WTC11 (cell line): ENCODE measurements around the gene APLF. TPM values are rescaled to one million over a fixed set of nuclear protein-coding genes. Genes with fewer than 3 reads are reported as not detected.
A peak's percentile ranks its signal among the peaks of the same experiment; 100 is the strongest.

ENCODE experiments used
- ATAC-seq: fragments of 200-7000 bp; cut with Tn5 transposase; 2 replicates; pipeline ENCODE4 v1.10.0; 2021; ENCODE audit warnings: mild to moderate bottlenecking, moderate library complexity
- CTCF ChIA-PET: fragments of 300-600 bp; sonication (Branson Sonifier 250); formaldehyde crosslinking; loops from one replicate; lab custom pipeline; 2021; ENCODE audit warnings: antibody characterized with exemption; lab: Charles Lee
- POLR2A ChIA-PET: fragments of 350-600 bp; sonication (Branson Sonifier 250); formaldehyde crosslinking; loops from one replicate; lab custom pipeline; 2021; ENCODE audit warnings: antibody characterized with exemption; lab: Charles Lee
- DNase-seq: peaks from one replicate; pipeline ENCODE4 v3.0.0; 2021; ENCODE audit warnings: low spot score
- H3K27ac Mint-ChIP-seq: 2 replicates; pipeline ENCODE4 v1.8.0; 2021; ENCODE audit warnings: mixed read lengths
- H3K27me3 Mint-ChIP-seq: 2 replicates; pipeline ENCODE4 v1.8.0; 2021; ENCODE audit warnings: low read depth, mild to moderate bottlenecking, moderate library complexity, mixed read lengths
- H3K36me3 Mint-ChIP-seq: 2 replicates; pipeline ENCODE4 v1.8.0; 2021; ENCODE audit warnings: mixed read lengths
- H3K4me1 Mint-ChIP-seq: 2 replicates; pipeline ENCODE4 v1.8.0; 2022; ENCODE audit warnings: mixed read lengths
- H3K4me3 Mint-ChIP-seq: 2 replicates; pipeline ENCODE4 v1.8.0; 2021; ENCODE audit warnings: mild to moderate bottlenecking, moderate library complexity, mixed read lengths
- H3K9me3 Mint-ChIP-seq: 2 replicates; pipeline ENCODE4 v1.8.0; 2021; ENCODE audit warnings: mixed read lengths
- CBFB ChIP-seq: sonication (generic); formaldehyde crosslinking; IDR thresholded peaks from 2 replicates; pipeline ENCODE4 v1.8.1; 2022; ENCODE audit warnings: mild to moderate bottlenecking, low read depth, missing genetic modification reagents
- E2F5 ChIP-seq: sonication (generic); formaldehyde crosslinking; IDR thresholded peaks from 2 replicates; pipeline ENCODE4 v1.8.1; 2022; ENCODE audit warnings: mild to moderate bottlenecking, moderate library complexity, missing genetic modification reagents
- FOXK1 ChIP-seq: sonication (generic); formaldehyde crosslinking; IDR thresholded peaks from 2 replicates; pipeline ENCODE4 v1.8.0; 2022; ENCODE audit warnings: mild to moderate bottlenecking, moderate library complexity, missing genetic modification reagents
- FOXP1 ChIP-seq: sonication (generic); formaldehyde crosslinking; IDR thresholded peaks from 2 replicates; pipeline ENCODE4 v1.8.0; 2022; ENCODE audit warnings: missing genetic modification reagents, mild to moderate bottlenecking, moderate library complexity, borderline replicate concordance
- HMGXB4 ChIP-seq: sonication (generic); formaldehyde crosslinking; IDR thresholded peaks from 2 replicates; pipeline ENCODE4 v1.8.1; 2023; ENCODE audit warnings: mild to moderate bottlenecking, moderate library complexity, missing genetic modification reagents
- MYBL2 ChIP-seq: sonication (generic); formaldehyde crosslinking; IDR thresholded peaks from 2 replicates; pipeline ENCODE4 v1.8.1; 2023; ENCODE audit warnings: mild to moderate bottlenecking, moderate library complexity, missing genetic modification reagents
- NR2C2 ChIP-seq: sonication (generic); formaldehyde crosslinking; IDR thresholded peaks from 2 replicates; pipeline ENCODE4 v1.8.0; 2022; ENCODE audit warnings: mild to moderate bottlenecking, missing genetic modification reagents
- PREB ChIP-seq: sonication (generic); formaldehyde crosslinking; IDR thresholded peaks from 2 replicates; pipeline ENCODE4 v1.8.1; 2022; ENCODE audit warnings: mild to moderate bottlenecking, missing genetic modification reagents, moderate library complexity, borderline replicate concordance
- SP1 ChIP-seq: sonication (generic); formaldehyde crosslinking; conservative IDR thresholded peaks from 2 replicates; pipeline ENCODE4 v1.8.1; 2022; ENCODE audit warnings: missing genetic modification reagents
- TP53 ChIP-seq: sonication (generic); formaldehyde crosslinking; IDR thresholded peaks from 2 replicates; pipeline ENCODE4 v1.8.1; 2023; ENCODE audit warnings: mild to moderate bottlenecking, missing genetic modification reagents
- ZBTB21 ChIP-seq: sonication (generic); formaldehyde crosslinking; IDR thresholded peaks from 2 replicates; pipeline ENCODE4 v1.8.1; 2023; ENCODE audit warnings: mild to moderate bottlenecking, missing genetic modification reagents, borderline replicate concordance
- ZNF396 ChIP-seq: fragments of 250-450 bp; sonication (Bioruptor Pico); IDR thresholded peaks from 2 replicates; pipeline ENCODE4 v1.8.0; 2021; ENCODE audit warnings: mild to moderate bottlenecking, moderate library complexity, borderline replicate concordance
- ZNF532 ChIP-seq: fragments of 250-450 bp; sonication (Bioruptor Pico); IDR thresholded peaks from 2 replicates; pipeline ENCODE4 v1.9.0; 2021; ENCODE audit warnings: mild to moderate bottlenecking, borderline replicate concordance
- ZNF671 ChIP-seq: fragments of 250-450 bp; sonication (Bioruptor Pico); IDR thresholded peaks from 2 replicates; pipeline ENCODE4 v1.8.0; 2021; ENCODE audit warnings: mild to moderate bottlenecking
- total RNA-seq: library from RNA; stranded (reverse); gene quantifications from 3 replicates; pipeline ENCODE4 v1.2.3, GENCODE V29; 2021
- TF ChIP-seq, protein P1 (sequence below): sonication (generic); formaldehyde crosslinking; conservative IDR thresholded peaks from 2 replicates; pipeline ENCODE4 v1.8.1; 2022; ENCODE audit warnings: mild to moderate bottlenecking, missing genetic modification reagents

APLF gene
- total RNA-seq, 1 experiment from 2014 or later = 2.7 TPM

GRCh38 chr2:68466361-68466777 lies 1.0 kb upstream of the APLF start (continued):
- TF ChIP-seq PREB (CRISPR knock-in tag) (no peak), ZNF532 (CRISPR knock-in tag) (no peak), ZNF671 (no peak), E2F5 (CRISPR knock-in tag) (no peak), HMGXB4 (CRISPR knock-in tag) (no peak)
- TF ChIP-seq, protein P1, sequence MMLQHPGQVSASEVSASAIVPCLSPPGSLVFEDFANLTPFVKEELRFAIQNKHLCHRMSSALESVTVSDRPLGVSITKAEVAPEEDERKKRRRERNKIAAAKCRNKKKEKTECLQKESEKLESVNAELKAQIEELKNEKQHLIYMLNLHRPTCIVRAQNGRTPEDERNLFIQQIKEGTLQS = no peak

DNA sequence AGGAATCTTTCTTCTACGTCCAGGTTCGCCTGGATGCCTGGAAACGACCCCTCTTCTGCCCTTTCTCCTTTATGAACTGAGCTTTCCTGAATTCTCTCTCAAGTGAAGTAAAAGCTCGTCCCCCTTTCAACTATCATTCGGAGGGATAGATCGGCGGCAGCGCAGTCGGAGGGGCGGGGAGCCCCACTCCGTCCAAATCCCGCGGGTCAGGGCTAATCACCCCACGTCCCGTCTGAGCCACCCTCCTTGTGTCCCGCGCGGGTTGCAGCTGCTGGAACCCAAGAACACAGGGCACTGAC lies 658 bp upstream of the APLF start:
- Mint-ChIP-seq H3K36me3 (no peaks in the 10 kb centered on the region), H3K4me3 (peak overlapping the region; percentile 97), H3K4me1 (peaks cover 10% of the 10 kb centered on the region; the same call in 1 of the 2 replicates), H3K27me3 (no peaks in the 10 kb centered on the region), H3K9me3 (no peaks in the 10 kb centered on the region), H3K27ac (peak overlapping the region; percentile 77)
- ChIA-PET CTCF (interaction anchor here (0.6 to 2.6 kb wide), 15 partner anchors 16 to 970 kb away, joined by 3 to 27 read pairs (median 4); partner anchors contain the start of gene NFU1), POLR2A (interaction anchor here (0.9 to 1.1 kb wide), 3 partner anchors 10 to 178 kb away, joined by 3 to 4 read pairs (median 4); no protein-coding TSS in a partner anchor)
- TF ChIP-seq ZNF396 (CRISPR knock-in tag) (no peak), MYBL2 (CRISPR knock-in tag) (0 out of 2 replicates have a peak, but pooled peaks have one; percentile 3), FOXK1 (CRISPR knock-in tag) (0 out of 2 replicates have a peak, but pooled peaks have one; percentile 73)
- no peak for DNase-seq
- ATAC-seq = no peak

GRCh38 chr2:68468801-68469200 lies 1.4 kb downstream of the APLF start:
- Mint-ChIP-seq H3K27ac (no peak overlapping the region), H3K4me3 (peak overlapping the region; percentile 97), H3K4me1 (peaks cover 10% of the 10 kb centered on the region; the same call in 1 of the 2 replicates), H3K9me3 (no peaks in the 10 kb centered on the region), H3K27me3 (no peaks in the 10 kb centered on the region), H3K36me3 (no peaks in the 10 kb centered on the region)
- DNase-seq (no peak), ATAC-seq (no peak)
- POLR2A ChIA-PET = no interaction called here
- CTCF ChIA-PET = interaction anchor here (1.2 to 1.6 kb wide), 3 partner anchors 127 to 253 kb away, joined by 4 read pairs; no protein-coding TSS in a partner anchor
- TF ChIP-seq MYBL2 (CRISPR knock-in tag) (no peak), FOXP1 (CRISPR knock-in tag) (no peak), NR2C2 (CRISPR knock-in tag) (no peak), SP1 (no peak), ZNF532 (CRISPR knock-in tag) (no peak), TP53 (no peak), CBFB (CRISPR knock-in tag) (no peak), ZBTB21 (CRISPR knock-in tag) (no peak)
